ENCODE results near the gene RAB22A.
"Not testable (repeated sequence)": the region's sequence is repeated elsewhere in the genome, so short reads cannot be mapped to it uniquely, and the experiment has no call there.

Gene RAB22A

GRCh38 chr20:58389968-58390658 lies 80.6 kb downstream of the RAB22A start:
- no peak for DNase-seq

DNA sequence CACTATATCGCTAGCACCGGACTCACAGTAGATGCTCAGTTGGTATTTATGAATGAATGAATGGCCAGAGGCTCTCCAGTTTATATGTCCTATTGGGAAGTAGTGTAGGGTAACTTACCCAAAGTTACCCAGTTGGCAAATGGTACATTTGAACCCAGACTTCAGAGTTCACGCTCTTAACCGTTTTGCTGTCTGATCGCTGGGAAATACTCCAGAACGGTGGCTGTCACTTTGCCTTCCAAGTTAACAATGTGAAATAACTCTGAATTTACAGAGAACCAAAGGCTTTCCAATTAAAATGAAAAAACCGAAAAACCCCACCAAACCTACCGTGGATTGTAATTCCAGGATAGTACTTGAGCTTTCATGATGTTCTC lies 81.1 kb downstream of the RAB22A start:
- no peak for DNase-seq

DNA sequence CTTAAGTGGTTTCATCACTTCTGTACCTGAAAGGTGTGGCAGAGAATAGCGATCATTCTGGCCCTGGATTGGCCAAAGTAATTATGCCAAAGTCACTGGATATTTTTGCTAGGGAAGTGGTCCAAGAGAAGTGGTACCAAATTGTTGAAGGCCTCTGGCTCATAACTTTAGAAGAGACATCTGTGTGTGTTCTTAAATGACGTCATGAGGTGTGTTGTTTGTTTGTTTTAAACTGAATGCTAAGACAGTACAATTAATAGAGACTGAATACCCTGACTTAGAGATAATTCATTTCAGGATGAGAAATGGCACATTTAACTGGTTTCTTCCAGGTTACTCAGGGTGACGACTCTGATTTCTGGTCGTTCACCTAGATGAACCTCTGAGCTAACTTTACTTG lies 82.8 kb downstream of the RAB22A start:
- DNase-seq: no peak

DNA sequence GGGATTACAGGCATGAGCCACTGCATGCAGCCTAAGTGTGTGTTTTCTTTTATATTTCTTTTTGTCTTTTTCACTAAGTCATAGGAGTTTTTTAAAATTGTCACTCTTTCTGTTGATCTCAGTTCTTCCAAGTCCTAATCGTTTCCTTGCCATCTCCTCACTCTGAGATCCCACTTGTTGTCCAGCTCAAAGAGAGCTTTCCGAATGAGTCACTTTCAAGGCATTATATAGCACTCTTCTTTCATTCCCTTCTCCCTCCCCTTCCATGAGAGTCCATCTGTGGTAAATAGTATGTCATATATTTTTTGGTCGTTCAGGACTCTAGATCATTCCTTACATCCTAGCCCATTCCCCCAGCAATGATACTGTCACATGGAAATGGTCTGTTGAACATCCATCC lies 83.8 kb downstream of the RAB22A start:
- no peak for DNase-seq

GRCh38 chr20:58394801-58395200 lies 85.3 kb downstream of the RAB22A start:
- no peak for DNase-seq

DNA sequence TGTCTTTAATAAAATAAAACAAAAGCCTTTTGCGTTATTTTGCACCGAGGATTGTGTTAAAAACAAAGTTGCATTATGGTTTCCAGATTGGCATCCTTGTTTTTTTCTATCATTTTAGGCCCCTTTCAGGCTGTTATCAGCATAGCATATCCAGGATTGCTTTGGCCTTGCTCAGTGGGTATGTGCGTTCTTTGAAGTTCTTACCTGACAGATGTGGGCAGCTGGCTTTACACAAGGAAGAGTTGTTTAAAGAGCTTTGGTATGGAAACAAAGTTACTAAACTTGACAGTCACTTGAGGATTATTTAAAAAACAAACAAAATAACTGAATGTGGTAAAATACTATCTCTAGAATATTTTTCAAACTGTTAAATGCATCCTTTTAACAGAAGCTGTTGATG lies 86.1 kb downstream of the RAB22A start:
- no peak for DNase-seq

- DNase-seq: no peak
These were observed 87.9 kb downstream of the RAB22A start for GRCh38 chr20:58397429-58397828.

GRCh38 chr20:58398254-58398653 lies 88.7 kb downstream of the RAB22A start:
- no peak for DNase-seq

DNA sequence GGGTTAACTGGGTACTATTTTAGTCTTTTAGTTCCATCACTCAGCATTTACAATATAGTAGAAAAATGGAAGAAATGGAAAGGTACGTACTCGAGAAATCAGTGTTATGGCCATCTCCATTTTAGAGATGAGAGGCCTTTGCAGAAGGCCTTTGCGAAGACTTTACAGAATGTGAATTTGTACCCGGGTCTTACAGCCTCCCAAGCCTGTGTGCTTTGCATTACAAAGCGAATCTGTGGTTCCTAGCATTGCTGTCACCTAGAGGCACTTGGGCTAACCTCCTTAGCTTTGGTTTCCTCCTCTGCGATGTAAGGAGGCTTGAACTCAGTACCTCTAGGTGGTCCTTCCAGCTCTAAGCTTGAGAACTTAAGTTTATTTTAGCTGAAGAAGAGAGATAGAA lies 90.4 kb downstream of the RAB22A start:
- DNase-seq: no peak

DNA sequence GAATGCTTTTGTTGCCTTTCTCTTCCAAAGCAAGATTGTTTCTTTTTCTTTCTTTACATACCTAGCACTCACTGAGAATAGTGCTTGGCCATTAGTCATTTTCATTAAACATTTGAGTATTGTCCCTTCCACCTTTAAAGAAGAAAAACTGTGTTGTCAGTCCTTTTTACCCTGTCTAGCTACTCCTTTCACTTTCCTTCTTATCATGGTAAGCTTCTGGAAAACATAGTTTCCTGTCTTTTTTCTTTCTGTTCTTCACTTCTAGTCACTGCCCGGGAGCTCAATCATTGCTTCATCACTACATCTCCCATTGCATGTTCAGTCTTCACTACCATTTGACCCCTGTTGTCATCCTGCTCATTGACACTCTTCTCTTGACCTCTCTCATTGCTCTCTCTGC lies 91.6 kb downstream of the RAB22A start:
- no peak for DNase-seq

DNA sequence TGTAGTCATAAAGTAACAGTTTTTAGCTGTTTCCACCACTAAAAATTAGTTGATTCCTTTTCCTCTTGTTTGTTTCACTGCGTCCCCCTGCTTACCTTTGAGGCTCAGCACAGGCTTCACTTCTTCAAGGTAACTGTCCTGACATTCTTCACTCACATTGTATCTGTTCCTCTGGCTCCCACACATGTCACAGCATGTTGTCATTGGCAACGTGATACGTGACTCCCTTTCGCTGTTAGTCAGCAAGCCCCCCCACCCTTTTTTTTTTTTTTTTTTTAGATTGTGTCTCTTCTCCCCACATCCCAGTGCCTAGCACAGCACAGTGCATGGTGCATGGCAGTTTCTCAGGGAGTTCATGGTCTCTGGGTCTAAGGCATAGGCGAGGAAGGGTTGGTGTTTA lies 92.8 kb downstream of the RAB22A start:
- no peak for DNase-seq

GRCh38 chr20:58402827-58403226 lies 93.3 kb downstream of the RAB22A start:
- no peak for DNase-seq

DNA sequence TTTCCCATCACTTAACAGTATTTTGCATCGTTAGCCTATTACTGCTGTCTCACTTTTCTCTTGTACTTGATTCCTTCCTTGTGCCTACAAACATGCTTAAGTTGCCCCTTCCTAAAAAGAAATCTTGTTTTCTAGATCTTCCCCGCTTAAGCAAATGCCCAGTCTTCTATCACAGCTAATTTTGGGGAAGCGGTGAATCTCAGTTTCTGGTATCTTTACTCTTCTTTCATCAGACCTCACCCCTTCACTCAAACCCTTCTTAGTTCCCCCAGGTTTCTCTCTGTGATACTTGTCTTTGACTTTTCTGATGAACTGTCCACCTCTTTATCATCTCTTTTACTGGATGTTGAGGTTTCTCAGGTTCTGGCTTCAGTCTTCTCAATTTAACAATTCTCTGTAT lies 93.8 kb downstream of the RAB22A start:
- DNase-seq: no peak

DNA sequence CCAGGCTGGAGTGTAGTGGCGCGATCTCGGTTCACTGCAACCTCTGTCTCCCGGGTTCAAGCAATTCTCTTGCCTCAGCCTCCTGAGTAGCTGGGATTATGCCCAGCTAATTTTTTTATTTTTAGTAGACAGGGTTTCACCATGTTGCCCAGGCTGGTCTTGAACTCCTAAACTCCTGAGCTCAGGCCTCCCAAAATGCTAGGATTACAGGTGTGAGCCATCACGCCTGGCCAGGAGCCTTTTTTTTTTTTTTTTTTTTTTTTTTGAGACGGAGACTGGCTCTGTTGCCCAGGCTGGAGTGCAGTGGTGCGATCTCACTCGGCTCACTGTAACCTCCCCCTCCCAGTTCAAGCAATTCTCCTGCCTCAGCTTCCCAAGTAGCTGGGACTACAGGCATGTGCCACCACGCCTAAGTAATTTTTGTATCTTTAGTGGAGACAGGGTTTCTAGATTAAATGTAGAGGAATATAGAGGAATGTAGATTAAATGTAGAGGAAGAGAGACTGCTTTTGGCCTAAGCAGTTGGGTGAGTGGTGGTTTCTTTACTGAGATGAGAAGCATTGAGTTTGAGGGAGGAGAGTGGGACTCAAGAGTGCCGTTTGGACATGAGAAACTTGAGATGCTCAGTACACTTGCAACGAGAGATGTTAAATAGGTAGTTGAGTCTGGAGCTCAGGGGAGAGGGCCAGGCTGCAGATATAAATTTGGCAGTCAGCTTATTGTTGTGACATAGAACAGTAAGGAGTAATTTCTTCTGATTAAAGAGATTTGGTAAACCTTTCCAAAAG lies 96.2 kb downstream of the RAB22A start:
- no peak for DNase-seq

DNA sequence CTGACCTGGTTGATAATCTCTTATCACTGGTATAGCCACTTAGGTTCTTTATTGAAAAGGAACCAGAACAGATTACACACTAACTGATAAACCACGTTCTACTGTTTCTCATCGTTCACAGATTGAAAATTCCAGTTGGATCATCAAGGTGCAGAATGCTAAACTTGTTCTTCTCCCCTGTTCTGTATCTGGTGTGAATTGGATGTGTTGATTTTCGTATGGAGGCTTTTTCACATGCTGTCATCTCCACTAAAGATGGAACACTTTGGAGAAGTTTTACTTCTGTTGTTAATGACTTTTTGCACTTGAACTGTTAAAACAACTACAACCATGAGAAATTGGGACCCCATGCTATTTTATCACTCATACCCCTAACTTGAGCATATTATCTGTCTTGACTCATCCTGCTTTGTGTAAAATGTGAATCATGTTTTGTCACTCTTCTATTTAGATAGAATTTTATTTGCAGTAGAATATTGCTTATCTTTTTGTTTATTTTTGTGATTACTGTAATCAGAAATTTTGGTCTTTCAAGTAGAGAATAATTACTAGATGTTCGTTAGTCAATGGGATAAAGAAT lies 97.0 kb downstream of the RAB22A start:
- no peak for DNase-seq

DNA sequence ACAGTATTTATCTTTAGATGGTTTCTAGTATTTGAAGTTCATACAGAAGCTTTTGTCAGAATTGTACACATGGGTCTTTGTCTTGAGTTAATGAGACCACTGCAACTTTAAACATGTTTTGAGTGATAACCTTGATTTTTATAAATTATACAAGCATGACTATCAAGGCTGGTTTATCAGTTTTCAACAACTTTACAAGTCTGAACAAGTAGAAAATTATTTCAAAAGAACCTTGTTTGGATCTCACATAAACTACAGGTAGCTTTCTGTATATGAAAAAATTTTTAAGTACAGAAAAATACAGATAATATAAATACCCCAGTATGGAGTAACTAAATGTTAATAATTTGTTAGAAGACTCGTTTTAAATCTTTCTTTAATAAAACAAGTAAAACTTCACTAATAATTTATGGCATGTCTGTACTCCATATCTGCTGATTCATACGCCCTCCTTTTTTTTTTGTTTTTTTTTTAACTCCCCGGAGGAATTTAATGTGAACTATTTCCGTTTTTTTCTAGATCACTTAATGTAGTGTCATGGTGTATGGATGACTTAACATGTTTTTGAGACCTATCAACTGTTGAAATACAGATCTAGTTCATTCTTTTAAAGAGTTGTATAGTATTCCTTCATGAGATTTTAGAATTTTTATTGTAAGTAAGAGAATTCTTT lies 97.8 kb downstream of the RAB22A start:
- no peak for DNase-seq

GRCh38 chr20:58407966-58408557 lies 98.5 kb downstream of the RAB22A start:
- DNase-seq: no peak

DNA sequence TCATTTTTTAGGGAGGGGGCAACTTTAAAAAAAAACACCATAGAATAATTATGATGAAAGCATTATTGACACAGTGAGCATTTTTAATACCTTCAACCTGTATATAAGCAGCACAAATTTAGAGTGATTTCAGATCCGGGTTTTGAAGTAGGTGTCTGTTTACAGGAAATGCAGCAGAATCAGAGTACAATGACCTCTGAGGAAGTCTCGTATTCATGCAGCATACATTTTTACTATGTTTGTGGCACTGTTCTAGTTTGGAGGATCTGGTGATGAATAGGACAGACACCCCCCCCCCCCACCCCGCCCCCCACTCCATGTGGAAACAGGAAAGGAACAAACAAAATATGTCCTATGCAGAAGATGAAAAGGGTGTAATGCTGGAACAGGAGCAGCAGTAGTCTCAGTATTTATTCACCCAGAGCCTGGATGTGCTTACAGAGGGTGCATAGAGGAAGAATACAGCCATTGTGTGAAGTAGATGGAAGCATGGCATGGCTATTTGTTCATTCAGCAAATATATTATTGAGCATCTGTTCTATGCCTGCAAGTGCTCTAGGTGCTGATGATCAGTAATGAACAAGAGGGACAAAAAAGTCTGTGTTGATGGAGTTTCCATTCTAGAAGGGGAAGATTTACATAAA lies 99.2 kb downstream of the RAB22A start:
- DNase-seq: no peak

DNA sequence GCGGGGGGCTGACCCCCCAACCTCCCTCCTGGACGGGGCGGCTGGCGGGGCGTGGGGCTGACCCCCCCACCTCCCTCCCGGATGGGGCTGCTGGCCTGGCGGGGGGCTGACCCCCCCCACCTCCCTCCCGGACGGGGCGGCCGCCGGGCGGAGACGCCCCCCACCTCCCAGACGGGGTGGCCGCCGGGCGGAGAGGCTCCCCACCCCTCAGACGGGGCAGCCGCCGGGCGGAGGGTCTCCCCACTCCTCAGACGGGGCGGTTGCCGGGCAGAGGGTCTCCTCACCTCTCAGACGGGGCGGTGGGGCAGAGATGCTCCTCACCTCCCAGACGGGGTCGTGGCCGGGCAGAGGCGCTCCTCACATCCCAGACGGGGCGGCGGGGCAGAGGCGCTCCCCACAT lies 104.7 kb downstream of the RAB22A start:
- not testable (repeated sequence) for DNase-seq

- DNase-seq: not testable (repeated sequence)
These were observed 105.3 kb downstream of the RAB22A start for GRCh38 chr20:58414786-58415185.

- DNase-seq: no peak
These were observed 106.5 kb downstream of the RAB22A start for GRCh38 chr20:58416057-58416456.

DNA sequence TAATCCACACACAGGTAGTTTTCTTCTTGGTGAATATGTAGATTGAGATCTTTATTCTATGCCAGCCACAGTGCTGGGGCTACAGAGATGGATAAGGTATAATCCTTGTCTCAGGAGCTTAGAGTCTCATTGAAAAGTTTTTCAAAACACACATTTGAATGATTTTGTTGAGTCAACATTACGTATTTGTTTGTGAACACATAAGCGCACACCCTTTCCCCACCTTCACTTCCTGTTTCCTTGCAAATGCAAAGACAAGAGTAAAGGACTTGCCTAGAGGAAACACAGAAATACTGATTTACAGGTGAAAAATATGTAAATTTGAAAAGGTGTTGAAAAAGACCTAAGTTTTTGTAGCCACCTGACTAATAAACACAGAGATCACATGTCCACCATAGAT lies 107.3 kb downstream of the RAB22A start:
- DNase-seq: no peak

All from left hindlimb (tissue), 1 donor.